B cell (primary cell): ENCODE results near the gene MYH10.

ENCODE experiments used
- CTCF ChIP-seq: fragments of 200-600 bp; IDR thresholded peaks from one replicate; pipeline ENCODE4 v1.8.0; 2022; ENCODE audit warnings: antibody characterized with exemption, mild to moderate bottlenecking
- EZH2 ChIP-seq: IDR thresholded peaks from 2 replicates; pipeline ENCODE4 v1.6.1; 2012; ENCODE audit warnings: borderline replicate concordance, low read depth, mild to moderate bottlenecking, moderate library complexity, low read length; ENCODE audit not compliant: insufficient read depth, poor library complexity, severe bottlenecking

GRCh38 chr17:8448310-8448709 is 182.2 kb downstream of the MYH10 start:
- no peak for TF ChIP-seq CTCF
- no peak for TF ChIP-seq EZH2
